Endothelial cell of umbilical vein (primary cell): ENCODE measurements around the gene FANCD2. TPM values are rescaled to one million over a fixed set of nuclear protein-coding genes. Genes with fewer than 3 reads are reported as not detected.
"Not testable (repeated sequence)": the region's sequence is repeated elsewhere in the genome, so short reads cannot be mapped to it uniquely, and the experiment has no call there.

Source experiments
- BruUV-seq: library from RNA; stranded (reverse); fragments of 400-500 nt; replicated peaks from 2 replicates; lab custom pipeline; 2021; lab: Mats Ljungman, UMichigan
- CTCF ChIA-PET: fragments of 300-600, 350-600 bp; sonication (Branson Sonifier 250); formaldehyde crosslinking; loops from one replicate; lab custom pipeline; 2021; ENCODE audit warnings: antibody characterized with exemption, inconsistent platforms; lab: Charles Lee
- POLR2A ChIA-PET: fragments of 300-600, 350-600 bp; sonication (Branson Sonifier 250); formaldehyde crosslinking; loops from one replicate; lab custom pipeline; 2021; ENCODE audit warnings: antibody characterized with exemption, inconsistent platforms; lab: Charles Lee
- DNase-seq: peaks from one replicate; pipeline ENCODE4 v3.0.0-alpha.2; 2011; ENCODE audit warnings: low read depth, low spot score
- FAIRE-seq: peaks from 2 replicates; lab custom pipeline; 2011; peaks lifted over from hg19 to GRCh38; lab: Jason Lieb, UNC
- H2AFZ ChIP-seq: 2 replicates; pipeline ENCODE4 v1.6.0; 2012; ENCODE audit warnings: low read depth, low read length, control low read depth, inconsistent platforms
- H3K27ac ChIP-seq: 2 replicates; pipeline ENCODE4 v1.5.1; 2011; ENCODE audit warnings: low read depth, mild to moderate bottlenecking, control low read depth, low read length, moderate library complexity; ENCODE audit not compliant: insufficient read depth
- H3K27me3 ChIP-seq, 2 experiments: 2 replicates each; pipeline versions ENCODE4 v1.6.0 to v1.6.1; 2011; ENCODE audit warnings: low read length in 2 of 2, mixed read lengths in 1 of 2; ENCODE audit not compliant: control insufficient read depth in 2 of 2, insufficient read depth in 2 of 2
- H3K36me3 ChIP-seq, 2 experiments: 2 replicates in 1 of 2; 3 replicates in 1 of 2; pipeline ENCODE4 v1.5.1; 2011; ENCODE audit warnings: low read length in 2 of 2, mild to moderate bottlenecking in 1 of 2, moderate library complexity in 1 of 2; ENCODE audit not compliant: control insufficient read depth in 2 of 2, insufficient read depth in 2 of 2; ENCODE audit errors: extremely low read depth in 1 of 2
- H3K4me1 ChIP-seq: 3 replicates; pipeline ENCODE4 v1.5.1; 2011; ENCODE audit warnings: mild to moderate bottlenecking, low read length; ENCODE audit not compliant: control insufficient read depth, insufficient read depth; ENCODE audit errors: extremely low read depth
- H3K4me2 ChIP-seq: 2 replicates; pipeline ENCODE4 v1.6.1; 2011; ENCODE audit warnings: low read length, control low read depth, mixed read lengths; ENCODE audit not compliant: insufficient read depth
- H3K4me3 ChIP-seq, 3 experiments: fragments of 200-600 bp in 1 of 3; sonication (generic), shearing (Covaris generic) in 1 of 3; replicated peaks in 1 of 3; 2 replicates each; pipeline ENCODE4 v1.5.1; 2011 to 2016; ENCODE audit warnings: control low read depth in 3 of 3, low read length in 3 of 3, mild to moderate bottlenecking in 2 of 3, inconsistent platforms in 1 of 3, low read depth in 1 of 3, moderate library complexity in 1 of 3; ENCODE audit not compliant: insufficient read depth in 1 of 3
- H3K79me2 ChIP-seq: 2 replicates; pipeline ENCODE4 v1.6.0; 2012; ENCODE audit warnings: low read length, inconsistent platforms; ENCODE audit not compliant: control insufficient read depth, insufficient read depth
- H3K9ac ChIP-seq: replicated peaks from 2 replicates; pipeline ENCODE3; 2011; ENCODE audit warnings: low read length, control low read depth; ENCODE audit not compliant: insufficient read depth; ENCODE audit errors: extremely low read depth
- H3K9me1 ChIP-seq: replicated peaks from 3 replicates; pipeline ENCODE4 v1.6.0; 2011; ENCODE audit warnings: mild to moderate bottlenecking, low read length; ENCODE audit not compliant: control insufficient read depth, insufficient read depth; ENCODE audit errors: extremely low read depth
- H3K9me3 ChIP-seq: replicated peaks from 2 replicates; pipeline ENCODE4 v1.5.1; 2012; ENCODE audit warnings: low read length, inconsistent platforms; ENCODE audit not compliant: control insufficient read depth, insufficient read depth
- H4K20me1 ChIP-seq: replicated peaks from 2 replicates; pipeline ENCODE3; 2011; ENCODE audit warnings: mild to moderate bottlenecking, low read length; ENCODE audit not compliant: control insufficient read depth, insufficient read depth; ENCODE audit errors: extremely low read depth
- CTCF ChIP-seq, 2 donors: IDR thresholded peaks; 1 replicate in 1 of 2; 2 replicates in 1 of 2; pipeline ENCODE4 v1.5.1; 2011; ENCODE audit warnings: low read length in 2 of 2, mild to moderate bottlenecking in 2 of 2, moderate library complexity in 2 of 2, control low read depth in 1 of 2, inconsistent platforms in 1 of 2, low read depth in 1 of 2; ENCODE audit not compliant: insufficient read depth in 1 of 2; ENCODE audit errors: extremely low read depth in 1 of 2
- EZH2 ChIP-seq: IDR thresholded peaks from 2 replicates; pipeline ENCODE4 v1.6.1; 2012; ENCODE audit warnings: borderline replicate concordance, low read depth, mild to moderate bottlenecking, moderate library complexity, low read length, inconsistent platforms; ENCODE audit not compliant: severe bottlenecking
- FOS ChIP-seq: IDR thresholded peaks from 2 replicates; pipeline ENCODE4 v1.6.1; 2011; ENCODE audit warnings: mild to moderate bottlenecking, low read length, moderate library complexity, borderline replicate concordance; ENCODE audit not compliant: insufficient read depth
- JUN ChIP-seq: IDR thresholded peaks from 2 replicates; pipeline ENCODE4 v1.6.1; 2011; ENCODE audit warnings: borderline replicate concordance, low read depth; ENCODE audit not compliant: insufficient read length, insufficient read depth
- MYC ChIP-seq: IDR thresholded peaks from one replicate; pipeline ENCODE4 v1.6.1; 2011; ENCODE audit warnings: mild to moderate bottlenecking, low read depth, low read length
- POLR2A ChIP-seq: IDR thresholded peaks from 2 replicates; pipeline ENCODE4 v1.6.1; 2012; ENCODE audit warnings: low read depth, mild to moderate bottlenecking, control low read depth, low read length
- POLR2AphosphoS5 ChIP-seq: IDR thresholded peaks from 2 replicates; pipeline ENCODE4 v1.6.1; 2012; ENCODE audit warnings: low read depth, mild to moderate bottlenecking, control low read depth, low read length, moderate library complexity; ENCODE audit not compliant: insufficient read depth
- dilution Hi-C: fragments of 300-500 bp; cut with MboI; formaldehyde crosslinking; loops from one replicate; pipeline ENCODE4 v1.15.0; 2019; ENCODE audit warnings: low sequenced_read_pairs; ENCODE audit not compliant: extremely low pct_ligation_motif_present
- intact Hi-C: fragments of 100-400 bp; cut with micrococcal nuclease; formaldehyde crosslinking; loops from one replicate; pipeline ENCODE4 v1.10.0; 2022
- polyA plus RNA-seq, 4 experiments: library from polyadenylated mRNA; depleted of rRNA in 3 of 4; stranded (reverse) in 3 of 4; unstranded in 1 of 4; fragments of >200 nt; gene quantifications; 2 replicates each; pipeline versions ENCODE4 v1.2.1 to v1.2.3, GENCODE V29; 2011 to 2012; ENCODE audit warnings: missing spikeins in 1 of 4
- total RNA-seq: library from RNA; stranded (reverse); gene quantifications from 2 replicates; pipeline ENCODE4 v1.2.3, GENCODE V29; 2021
- TF ChIP-seq, protein P1 (sequence below): IDR thresholded peaks from 2 replicates; pipeline ENCODE4 v1.6.1; 2011; ENCODE audit not compliant: insufficient read depth, insufficient read length

FANCD2 gene
- total and polyA plus RNA-seq, 2 donors (not counting 3 experiments of a cell fraction or from before 2014, with no cell fraction given) = 8.2 to 26.8 TPM

DNA sequence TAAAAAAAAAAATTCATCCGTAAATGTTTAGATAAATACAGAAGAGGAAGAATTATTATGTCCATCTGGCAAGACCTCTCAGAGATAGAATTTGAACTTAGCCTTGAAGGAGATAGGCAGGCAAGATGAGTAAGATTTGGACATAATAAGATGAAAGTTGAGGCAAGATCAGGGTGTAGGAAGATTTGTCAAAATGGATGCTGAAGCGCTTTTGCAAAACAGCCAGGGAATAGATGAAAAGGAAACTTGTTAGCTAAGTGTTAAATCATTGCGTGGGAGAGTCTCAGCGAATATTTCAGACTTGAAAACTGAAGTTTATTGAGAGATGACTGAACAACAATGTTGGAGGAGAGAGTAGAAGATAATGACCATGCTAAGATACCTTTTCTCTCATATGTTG, 96.5 kb downstream of the FANCD2 start:
- no peak overlapping the region for H3K27ac ChIP-seq
- peaks cover 57% of the 10 kb centered on the region for H3K79me2 ChIP-seq
- no peak overlapping the region for H3K9ac ChIP-seq
- dilution Hi-C loops (no loop called here), intact Hi-C loops (no loop called here)
- peaks cover 11 to 18% of the 10 kb centered on the region in 2 experiments for H3K36me3 ChIP-seq
- H4K20me1 ChIP-seq = peaks cover 3% of the 10 kb centered on the region
- no TSS peak for BruUV-seq
- no peaks in the 10 kb centered on the region for H3K9me3 ChIP-seq
- no peak overlapping the region for H3K4me3 ChIP-seq
- H3K4me1 ChIP-seq = no peaks in the 10 kb centered on the region
- CTCF ChIA-PET = no interaction called here
- no peaks in the 10 kb centered on the region for H3K9me1 ChIP-seq
- TF ChIP-seq POLR2AphosphoS5 (no peak), FOS (no peak), EZH2 (no peak), MYC (no peak), CTCF (IDR thresholded peaks at IDR 0.05; ENCODE audit: extremely low read depth in 1 of 2, insufficient read depth in 1 of 2, low read depth in 1 of 2, low read length in 2 of 2) (no peak), POLR2A (no peak), JUN (no peak)
- TF ChIP-seq, protein P1, sequence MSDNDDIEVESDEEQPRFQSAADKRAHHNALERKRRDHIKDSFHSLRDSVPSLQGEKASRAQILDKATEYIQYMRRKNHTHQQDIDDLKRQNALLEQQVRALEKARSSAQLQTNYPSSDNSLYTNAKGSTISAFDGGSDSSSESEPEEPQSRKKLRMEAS = no peak
- FAIRE-seq = no peak
- no peak overlapping the region for H3K4me2 ChIP-seq
- POLR2A ChIA-PET = no interaction called here
- DNase-seq = no peak
- no peaks in the 10 kb centered on the region for H3K27me3 ChIP-seq
- no peak overlapping the region for H2AFZ ChIP-seq

GRCh38 chr3:10135872-10136271, 109.6 kb downstream of the FANCD2 start:
- H3K79me2 ChIP-seq, intact Hi-C loops, H3K9ac ChIP-seq, H3K27me3 ChIP-seq, FAIRE-seq, dilution Hi-C loops, H2AFZ ChIP-seq, H3K27ac ChIP-seq, BruUV-seq, H3K4me2 ChIP-seq, H3K36me3 ChIP-seq, DNase-seq, H4K20me1 ChIP-seq, H3K4me1 ChIP-seq, POLR2A ChIA-PET, H3K9me1 ChIP-seq, H3K9me3 ChIP-seq, H3K4me3 ChIP-seq: not testable (repeated sequence)
- CTCF ChIA-PET = interaction anchor here (0.7 to 0.8 kb wide), 2 partner anchors 70 to 190 kb away, joined by 3 read pairs; no protein-coding TSS in a partner anchor
